ENCODE measurements around the gene MTG2. TPM values are rescaled to one million over a fixed set of nuclear protein-coding genes. Genes with fewer than 3 reads are reported as not detected.

The MTG2 gene
- total and polyA plus RNA-seq, 2 of the 13 experiments (the other 11 are each of a cell fraction or from before 2014, with no cell fraction given), result 20.4 to 37.8 TPM

- TF ChIP-seq PCBP1 (IDR thresholded peaks at IDR 0.05; ENCODE audit: borderline replicate concordance, low read depth, low read length) (no peak), E2F5 (CRISPR knock-in tag; conservative IDR thresholded peaks at IDR 0.05) (no peak), ZNF513 (CRISPR knock-in tag; conservative IDR thresholded peaks at IDR 0.05) (no peak), MATR3 (CRISPR knock-in tag; IDR thresholded peaks at IDR 0.05) (no peak), SAFB2 (CRISPR knock-in tag; IDR thresholded peaks at IDR 0.05; ENCODE audit: borderline replicate concordance, low read depth) (no peak), ATF3 (CRISPR knock-in tag; IDR thresholded peaks at IDR 0.05) (no peak), DMAP1 (CRISPR knock-in tag; IDR thresholded peaks at IDR 0.05) (no peak; the same call in none of the 2 replicates), EZH2 (conservative IDR thresholded peaks at IDR 0.05; ENCODE audit: low read depth, low read length) (no peak), NR2F2 (IDR thresholded peaks at IDR 0.05; ENCODE audit: borderline replicate concordance, low read depth) (no peak), MAF1 (CRISPR knock-in tag; IDR thresholded peaks at IDR 0.05; ENCODE audit: borderline replicate concordance) (no peak), KIAA2018 (CRISPR knock-in tag; IDR thresholded peaks at IDR 0.05; ENCODE audit: borderline replicate concordance) (no peak), ZNF276 (CRISPR knock-in tag; IDR thresholded peaks at IDR 0.05; ENCODE audit: low read depth) (no peak), FOSL2 (CRISPR knock-in tag; IDR thresholded peaks at IDR 0.05) (peak; percentile 51; the same call in 1 of the 2 replicates), ZNF530 (CRISPR knock-in tag; IDR thresholded peaks at IDR 0.05; ENCODE audit: low read depth) (no peak), ZNF652 (CRISPR knock-in tag; IDR thresholded peaks at IDR 0.05; ENCODE audit: borderline replicate concordance, low read depth) (no peak)
Measured at GRCh38 chr20:62141397-62142251, 41.2 kb upstream of the MTG2 start (continued).

All from HepG2 (cell line).